Brain microvascular endothelial cell (primary cell): ENCODE data around the gene ZNF609.

Experiments used
- DNase-seq: peaks from one replicate; pipeline ENCODE4 v3.0.0-alpha.2; 2020
- H3K27ac ChIP-seq: fragments of 250-450 bp; sonication (Bioruptor Pico); 2 replicates; pipeline ENCODE4 v1.5.1; 2020; ENCODE audit warnings: mild to moderate bottlenecking, moderate library complexity
- H3K27me3 ChIP-seq: fragments of 250-450 bp; sonication (Bioruptor Pico); replicated peaks from 2 replicates; pipeline ENCODE4 v1.5.1; 2020; ENCODE audit warnings: mild to moderate bottlenecking
- H3K36me3 ChIP-seq: fragments of 250-450 bp; sonication (Bioruptor Pico); replicated peaks from 2 replicates; pipeline ENCODE4 v1.5.1; 2020; ENCODE audit warnings: mild to moderate bottlenecking
- H3K4me3 ChIP-seq: 2 replicates; pipeline ENCODE4 v1.5.1; 2011; ENCODE audit warnings: low read depth, mild to moderate bottlenecking, control low read depth, low read length, moderate library complexity
- CTCF ChIP-seq: IDR thresholded peaks from 2 replicates; pipeline ENCODE4 v1.5.1; 2011; ENCODE audit warnings: low read depth, mild to moderate bottlenecking, moderate library complexity, low read length, control low read depth, inconsistent platforms; ENCODE audit errors: missing control alignments
- in situ Hi-C: cut with HindIII; loops from 2 replicates; pipeline ENCODE4 v1.10.0; 2017; ENCODE audit warnings: low sequenced_read_pairs, low pct_ligation_motif_present

The ZNF609 gene

GRCh38 chr15:64717735-64718495, 257.5 kb downstream of the ZNF609 start:
- in situ Hi-C loops: no loop called here

GRCh38 chr15:64720188-64720587, 259.8 kb downstream of the ZNF609 start:
- Histone ChIP-seq H3K27ac (no peak overlapping the region), H3K4me3 (no peak overlapping the region), H3K27me3 (no peaks in the 10 kb centered on the region), H3K36me3 (no peaks in the 10 kb centered on the region)
- no peak for DNase-seq
- TF ChIP-seq CTCF: no peak
- in situ Hi-C loops: no loop called here

More at GRCh38 chr15:64717735-64718495, 257.5 kb downstream of the ZNF609 start:
- no peak for DNase-seq
- Histone ChIP-seq H3K4me3 (no peak overlapping the region), H3K27me3 (no peaks in the 10 kb centered on the region), H3K27ac (no peak overlapping the region), H3K36me3 (no peaks in the 10 kb centered on the region)
- TF ChIP-seq CTCF: no peak

GRCh38 chr15:64730151-64730550, 269.8 kb downstream of the ZNF609 start:
- DNase-seq: no peak
- TF ChIP-seq CTCF: no peak
- no peak overlapping the region for H3K27ac ChIP-seq
- in situ Hi-C loops: no loop called here
- no peak overlapping the region for H3K4me3 ChIP-seq
- no peaks in the 10 kb centered on the region for H3K36me3 ChIP-seq
- H3K27me3 ChIP-seq: no peaks in the 10 kb centered on the region

- H3K36me3 ChIP-seq: no peaks in the 10 kb centered on the region
- in situ Hi-C loops: no loop called here
- H3K27ac ChIP-seq: no peak overlapping the region
- peak; percentile 89 for TF ChIP-seq CTCF
- no peaks in the 10 kb centered on the region for H3K27me3 ChIP-seq
- no peak overlapping the region for H3K4me3 ChIP-seq
- peak; percentile 53 for DNase-seq
Observed at GRCh38 chr15:64731012-64731804, 270.8 kb downstream of the ZNF609 start.

- in situ Hi-C loops: no loop called here
- H3K4me3 ChIP-seq: no peak overlapping the region
- no peak for DNase-seq
Observed at GRCh38 chr15:64731805-64732151, 271.4 kb downstream of the ZNF609 start.

More at GRCh38 chr15:64731805-64732151, 271.4 kb downstream of the ZNF609 start:
- Histone ChIP-seq H3K27me3 (no peaks in the 10 kb centered on the region), H3K27ac (no peak overlapping the region), H3K36me3 (no peaks in the 10 kb centered on the region)
- TF ChIP-seq CTCF: no peak
